Measurements from ENCODE around the gene ILRUN. TPM values are rescaled to one million over a fixed set of nuclear protein-coding genes. Genes with fewer than 3 reads are reported as not detected.
A peak's percentile ranks its signal among the peaks of the same experiment; 100 is the strongest.

ILRUN gene
- total and polyA plus RNA-seq, 9 of the 15 experiments (the other 6 are each of a cell fraction or from before 2014, with no cell fraction given) = 24.9 to 78.9 (median 53.4) TPM

GRCh38 chr6:34657307-34657978 lies 39.1 kb downstream of the ILRUN start (continued):
- TF ChIP-seq NR1H2 (CRISPR knock-in tag; IDR thresholded peaks at IDR 0.05) (no peak), NCOA1 (IDR thresholded peaks at IDR 0.05; ENCODE audit: low read depth) (no peak), XRCC5 (IDR thresholded peaks at IDR 0.05; ENCODE audit: low read depth, low read length) (no peak), ZBTB49 (CRISPR knock-in tag; IDR thresholded peaks at IDR 0.05; ENCODE audit: borderline replicate concordance) (no peak), HCFC1 (IDR thresholded peaks at IDR 0.05; ENCODE audit: low read depth, low read length) (no peak), AFF1 (IDR thresholded peaks at IDR 0.05; ENCODE audit: low read depth in 1 of 2, partially characterized antibody in 2 of 2) (no peak), ZNF395 (CRISPR knock-in tag; IDR thresholded peaks at IDR 0.05) (no peak), MTA1 (IDR thresholded peaks at IDR 0.05; ENCODE audit: borderline replicate concordance) (no peak), SP1 (CRISPR knock-in tag; IDR thresholded peaks at IDR 0.05) (0 out of 2 replicates have a peak, but pooled peaks have one; percentile 27), ZBTB8A (IDR thresholded peaks at IDR 0.05; ENCODE audit: partially characterized antibody) (no peak), MAFG (tag; conservative IDR thresholded peaks at IDR 0.05) (peak; percentile 99), TAF15 (IDR thresholded peaks at IDR 0.05; ENCODE audit: low read depth, low read length) (no peak), ZFP36 (IDR thresholded peaks at IDR 0.05; ENCODE audit: low read depth, low read length, partially characterized antibody) (no peak), IFI16 (CRISPR knock-in tag; IDR thresholded peaks at IDR 0.05) (no peak), TCF3 (CRISPR knock-in tag; IDR thresholded peaks at IDR 0.05) (no peak), TBP (optimal IDR thresholded peaks at IDR 0.05; ENCODE audit: low read depth, low read length) (peak; percentile 16), BACH1 (tag; IDR thresholded peaks at IDR 0.05) (peak; percentile 76), ZFP30 (CRISPR knock-in tag; IDR thresholded peaks at IDR 0.05; ENCODE audit: borderline replicate concordance) (no peak), ARID1B (IDR thresholded peaks at IDR 0.05) (peak; percentile 54), RBM25 (IDR thresholded peaks at IDR 0.05; ENCODE audit: low read depth, low read length, severe bottlenecking) (no peak), RCOR1 (IDR thresholded peaks at IDR 0.05; ENCODE audit: borderline replicate concordance in 1 of 2, low read depth in 2 of 2, low read length in 2 of 2) (peak in 1 of 2 experiments; percentile 13; a peak in 2 of 4 replicates)

Measured in K562 (cell line).